NCI-H2081 treated with DMSO at 0.1 percent for 48 hours (cell line): ENCODE measurements around the gene MESD.

Source experiments
- DNase-seq: peaks from one replicate; lab custom pipeline; 2025; lab: John Stamatoyannopoulos, UW

The MESD gene

DNA sequence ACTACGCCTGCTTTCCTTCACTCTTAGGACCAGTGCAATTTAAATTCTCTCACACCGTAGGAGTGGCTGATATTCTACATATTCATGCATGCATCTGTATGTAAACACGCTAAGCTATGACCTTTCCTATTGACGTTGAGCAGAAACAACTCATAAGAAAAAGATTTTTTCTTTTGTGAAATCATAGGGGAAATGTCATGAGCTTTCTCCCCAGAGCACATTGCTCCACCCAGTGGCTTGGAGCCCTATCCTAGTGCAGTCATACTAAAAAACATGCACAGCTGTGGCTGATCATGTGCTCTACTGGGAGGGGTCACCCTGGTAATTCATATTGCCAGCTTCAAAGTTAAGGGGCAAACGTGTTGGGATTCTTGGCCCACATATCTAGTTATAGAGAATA lies 1.8 kb upstream of the MESD start:
- DNase-seq, result no peak

DNA sequence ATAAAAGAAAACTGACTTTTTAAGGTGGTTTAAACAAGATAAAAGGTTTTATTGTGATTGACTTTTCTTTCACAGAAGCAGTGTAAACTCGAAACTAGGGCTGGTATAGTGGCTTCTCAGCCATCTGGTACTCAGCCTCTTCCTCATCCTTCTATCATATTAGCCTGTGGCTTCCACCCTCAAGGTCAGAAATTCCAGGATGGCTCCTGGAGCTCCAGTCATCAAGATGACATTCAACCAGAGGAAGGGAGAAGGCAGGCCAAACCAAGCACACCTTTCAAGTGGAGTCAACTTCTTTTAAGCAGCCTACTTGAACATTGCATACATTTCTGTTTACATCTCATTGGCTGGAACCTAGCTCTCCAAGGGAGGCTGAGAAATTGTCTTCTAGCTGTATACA lies 1.3 kb upstream of the MESD start:
- DNase-seq, result no peak

DNA sequence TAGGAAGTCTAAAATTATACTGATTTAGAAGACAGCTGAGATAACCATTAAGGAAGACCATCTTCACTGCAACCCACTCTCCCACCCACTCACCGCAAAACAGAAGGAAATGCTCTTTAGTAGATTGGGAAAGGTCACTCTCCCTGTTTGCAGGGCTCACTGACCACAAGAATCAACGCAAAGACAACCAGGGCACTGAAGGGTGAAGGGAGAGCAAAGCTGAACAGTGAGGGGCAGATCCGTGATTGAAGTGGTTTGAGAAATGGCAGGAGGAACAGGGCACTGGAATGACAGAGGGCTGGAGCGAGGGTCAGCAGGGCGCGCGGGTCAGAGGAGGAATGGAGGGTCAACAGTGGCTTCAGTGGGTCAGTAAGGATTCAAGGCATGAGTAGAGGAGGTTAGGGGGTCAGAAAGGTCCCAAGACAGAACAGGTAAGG lies 520 bp downstream of the MESD start:
- no peak for DNase-seq

DNA sequence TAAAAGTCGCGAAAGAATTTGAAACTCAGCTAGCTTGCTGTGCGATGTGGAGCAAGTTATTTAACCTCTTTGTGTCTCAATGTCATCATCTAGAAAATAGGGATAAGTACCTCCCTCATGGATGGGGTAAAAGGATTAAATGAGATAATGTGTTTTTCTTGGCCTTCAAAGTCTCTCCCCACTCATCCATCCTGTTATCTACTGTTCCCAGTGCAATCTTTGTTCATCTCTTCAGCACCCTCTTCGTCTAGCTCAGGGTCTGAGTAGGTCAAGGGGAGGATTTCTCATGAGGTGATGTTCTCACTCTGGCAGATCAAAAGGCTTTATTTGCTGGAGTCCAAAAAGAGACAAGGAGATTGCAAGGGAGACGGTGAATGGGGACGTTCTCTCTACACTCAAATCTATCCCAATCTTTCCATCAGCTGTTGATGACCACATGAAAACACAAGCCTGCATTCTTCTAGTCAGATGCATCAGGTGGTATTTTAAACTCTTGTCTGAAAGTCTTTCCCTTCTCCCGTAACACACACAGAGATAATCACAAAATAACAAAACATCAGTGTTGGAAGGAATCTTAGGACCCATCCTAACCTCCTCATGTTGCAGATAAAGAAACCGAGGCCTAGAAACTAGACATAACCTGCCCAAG lies 1.3 kb downstream of the MESD start:
- DNase-seq, result no peak

GRCh38 chr15:80986487-80986886 lies 3.1 kb downstream of the MESD start:
- DNase-seq, result no peak

DNA sequence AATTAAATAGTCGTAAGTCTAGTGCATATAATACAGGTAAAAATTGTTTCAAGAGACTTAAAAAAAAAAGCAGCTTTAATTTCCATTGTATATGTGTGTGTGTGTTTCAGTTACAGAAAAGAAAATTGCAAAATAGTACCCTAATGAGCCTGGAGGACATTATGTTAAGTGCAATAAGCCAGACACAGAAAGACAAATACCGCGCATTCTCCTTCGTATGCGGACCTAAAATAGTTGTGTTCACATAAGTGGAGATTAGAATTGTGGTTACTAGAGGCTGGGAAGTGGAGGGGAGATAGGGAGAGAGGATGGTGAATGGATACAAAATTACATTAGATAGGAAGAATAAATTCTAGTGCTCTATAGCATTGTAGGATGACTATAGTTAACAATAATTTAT lies 3.6 kb downstream of the MESD start:
- no peak for DNase-seq

DNA sequence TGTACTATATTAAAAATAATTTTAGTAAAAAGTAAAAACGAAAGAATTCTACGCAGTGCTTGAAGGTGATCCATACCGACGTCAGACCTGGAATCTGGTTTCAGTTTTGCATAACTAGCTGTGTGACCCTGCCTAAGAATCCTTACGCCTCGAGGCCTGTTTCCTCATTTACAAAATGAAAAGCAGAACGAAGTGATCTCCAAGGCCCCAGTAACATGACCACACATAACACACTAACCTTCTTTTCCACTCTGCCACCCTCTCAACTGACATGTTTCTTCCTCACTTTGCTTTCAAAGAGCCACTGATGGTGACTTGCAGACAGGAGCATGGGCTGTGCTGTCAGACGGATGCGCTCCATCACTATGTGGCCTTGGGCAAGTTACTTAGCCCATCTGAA lies 4.8 kb downstream of the MESD start:
- DNase-seq, result no peak

DNA sequence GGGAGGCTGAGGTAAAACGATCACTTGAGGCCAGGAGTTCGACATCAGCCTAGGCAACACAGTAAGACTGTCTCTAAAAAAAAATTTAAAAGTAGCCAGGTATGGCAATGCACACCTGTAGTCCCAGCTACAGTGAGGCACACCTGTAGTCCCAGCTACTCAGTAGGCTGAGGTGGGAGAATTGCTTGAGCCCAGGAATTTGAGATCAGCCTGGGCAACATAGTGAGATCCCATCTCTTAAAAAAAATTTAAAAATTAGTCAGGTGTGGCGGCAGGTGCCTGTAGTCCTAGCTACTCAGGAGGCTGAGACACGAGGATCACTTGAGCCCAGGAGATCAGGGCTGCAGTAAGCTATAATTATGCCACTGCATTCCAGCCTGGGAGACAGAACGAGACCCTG lies 6.8 kb downstream of the MESD start:
- DNase-seq, result no peak

DNA sequence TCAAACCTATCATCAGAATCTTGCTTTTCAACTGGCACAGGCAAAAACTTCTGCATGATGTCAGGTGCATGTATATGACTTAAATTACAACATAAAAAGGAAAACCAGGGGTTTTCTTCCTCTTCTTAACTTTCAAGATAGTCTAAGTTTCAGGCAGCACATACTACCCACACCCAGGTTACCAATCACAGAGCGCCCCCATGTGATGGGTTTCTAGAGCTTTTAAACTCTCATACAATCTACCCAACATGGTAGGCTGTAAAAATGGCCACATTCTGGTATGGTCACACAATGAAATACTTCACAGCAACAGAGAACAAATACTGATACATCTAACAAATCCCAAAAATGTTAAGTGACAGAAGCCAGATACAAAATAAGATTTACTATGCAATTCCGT lies 7.4 kb downstream of the MESD start:
- DNase-seq, result no peak

- no peak for DNase-seq
These were observed 9.9 kb downstream of the MESD start for GRCh38 chr15:80979538-80980200.

GRCh38 chr15:80978685-80979329 lies 10.8 kb downstream of the MESD start:
- no peak for DNase-seq

- DNase-seq, result peak; percentile 30
These were observed 12.0 kb downstream of the MESD start for GRCh38 chr15:80977627-80978036.

DNA sequence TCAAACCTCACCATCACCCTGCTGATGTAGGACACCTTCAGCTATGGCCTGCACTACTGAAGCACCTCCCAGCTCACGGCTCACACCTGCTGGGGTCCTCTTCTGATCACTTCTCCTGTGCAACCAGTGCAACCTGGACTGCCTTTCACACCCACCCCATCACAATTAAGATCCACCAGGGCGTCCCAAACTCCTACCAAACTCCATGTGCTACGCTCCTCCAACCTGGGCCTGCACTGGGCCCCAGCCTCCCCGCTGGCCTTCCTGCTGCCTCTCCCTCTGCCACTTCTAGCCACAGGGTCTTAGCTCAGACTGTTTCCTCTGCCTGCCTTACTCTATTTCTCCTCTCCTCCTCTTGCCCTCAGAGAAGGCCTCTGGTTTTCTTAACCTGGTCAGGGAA lies 12.8 kb downstream of the MESD start:
- DNase-seq, result no peak

DNA sequence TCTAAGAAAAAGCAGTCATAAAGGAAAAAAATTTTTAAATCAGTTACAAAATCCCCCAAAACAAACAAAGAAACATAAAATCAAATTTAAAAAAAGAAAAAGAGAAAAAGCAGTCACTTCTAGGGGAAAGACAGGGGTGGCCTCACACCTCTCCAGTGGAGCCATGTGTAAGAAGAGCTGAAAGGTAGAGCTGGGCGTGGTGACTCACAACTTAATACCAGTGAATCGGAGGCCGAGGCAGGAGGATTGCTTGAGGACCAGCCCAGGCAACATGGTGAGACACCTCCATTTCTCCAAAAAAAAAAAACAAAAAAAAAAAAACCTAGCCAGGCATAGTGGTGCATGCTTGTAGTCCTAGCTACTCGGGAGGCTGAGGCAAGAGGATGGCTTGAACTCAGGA lies 14.7 kb downstream of the MESD start:
- DNase-seq, result no peak

GRCh38 chr15:80972276-80972675 lies 17.3 kb downstream of the MESD start:
- DNase-seq, result no peak

- no peak for DNase-seq
These were observed 18.5 kb downstream of the MESD start for GRCh38 chr15:80971143-80971542.

DNA sequence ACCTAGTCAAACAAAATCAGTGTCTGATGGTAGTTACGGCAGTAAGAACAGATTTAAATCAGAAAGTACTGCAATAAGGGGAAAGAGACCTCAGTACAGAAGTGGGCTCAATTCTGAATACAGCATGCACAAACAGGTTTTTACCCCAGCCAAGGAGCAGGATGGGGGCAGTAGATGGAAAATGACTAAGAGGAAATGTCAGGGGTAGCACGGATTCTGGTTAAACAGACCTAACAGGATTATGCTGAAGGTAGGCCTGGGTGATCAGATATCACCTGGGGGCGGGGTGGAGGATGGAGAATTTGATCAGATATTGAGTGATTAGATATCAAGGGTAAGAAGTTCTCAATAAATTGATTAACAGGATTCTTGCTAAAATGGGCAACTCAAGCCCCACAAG lies 19.0 kb downstream of the MESD start:
- no peak for DNase-seq

- DNase-seq, result peak; percentile 37
These were observed 19.5 kb downstream of the MESD start for GRCh38 chr15:80970018-80970657.

GRCh38 chr15:80969316-80969715 lies 20.3 kb downstream of the MESD start:
- no peak for DNase-seq

GRCh38 chr15:80967991-80968510 lies 21.6 kb downstream of the MESD start:
- no peak for DNase-seq

- DNase-seq, result no peak
These were observed 22.2 kb downstream of the MESD start for GRCh38 chr15:80967451-80967850.

DNA sequence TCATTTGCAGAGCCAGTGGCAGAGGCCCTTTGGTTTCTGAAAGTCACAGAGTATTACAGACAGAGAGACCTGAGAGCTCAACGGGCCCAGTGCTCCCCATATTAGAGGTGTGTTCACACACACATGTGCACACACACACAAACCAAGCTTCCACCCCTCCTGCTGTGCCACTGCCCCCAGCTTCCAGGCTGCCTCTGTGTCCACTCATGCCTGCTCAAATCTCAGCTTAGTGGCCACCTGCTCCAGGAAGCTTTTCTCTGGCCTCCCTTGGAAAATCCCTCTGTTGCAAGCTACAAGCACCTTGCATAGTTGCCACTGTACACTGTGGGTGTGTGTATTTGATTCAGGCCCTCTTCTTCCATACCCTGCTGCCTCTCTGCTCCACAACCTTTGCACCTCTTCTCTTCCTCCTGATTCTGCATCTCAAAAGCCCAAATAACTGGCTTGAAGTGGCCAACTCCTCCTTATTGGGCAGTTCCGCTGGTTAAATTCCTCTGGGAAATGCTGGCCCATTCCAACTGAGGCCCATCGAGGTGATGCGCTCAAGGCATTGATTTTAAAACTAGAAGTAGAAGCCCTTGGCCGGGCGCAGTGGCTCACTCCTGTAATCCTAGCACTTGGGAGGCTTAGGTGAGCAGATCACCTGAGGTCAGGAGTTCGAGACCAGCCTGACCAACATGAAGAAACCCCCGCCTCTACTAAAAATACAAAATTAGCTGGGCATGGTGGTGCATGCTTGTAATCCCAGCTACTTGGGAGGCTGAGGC lies 23.0 kb downstream of the MESD start:
- DNase-seq, result no peak
